ENCODE data around the gene GFY.

DNA sequence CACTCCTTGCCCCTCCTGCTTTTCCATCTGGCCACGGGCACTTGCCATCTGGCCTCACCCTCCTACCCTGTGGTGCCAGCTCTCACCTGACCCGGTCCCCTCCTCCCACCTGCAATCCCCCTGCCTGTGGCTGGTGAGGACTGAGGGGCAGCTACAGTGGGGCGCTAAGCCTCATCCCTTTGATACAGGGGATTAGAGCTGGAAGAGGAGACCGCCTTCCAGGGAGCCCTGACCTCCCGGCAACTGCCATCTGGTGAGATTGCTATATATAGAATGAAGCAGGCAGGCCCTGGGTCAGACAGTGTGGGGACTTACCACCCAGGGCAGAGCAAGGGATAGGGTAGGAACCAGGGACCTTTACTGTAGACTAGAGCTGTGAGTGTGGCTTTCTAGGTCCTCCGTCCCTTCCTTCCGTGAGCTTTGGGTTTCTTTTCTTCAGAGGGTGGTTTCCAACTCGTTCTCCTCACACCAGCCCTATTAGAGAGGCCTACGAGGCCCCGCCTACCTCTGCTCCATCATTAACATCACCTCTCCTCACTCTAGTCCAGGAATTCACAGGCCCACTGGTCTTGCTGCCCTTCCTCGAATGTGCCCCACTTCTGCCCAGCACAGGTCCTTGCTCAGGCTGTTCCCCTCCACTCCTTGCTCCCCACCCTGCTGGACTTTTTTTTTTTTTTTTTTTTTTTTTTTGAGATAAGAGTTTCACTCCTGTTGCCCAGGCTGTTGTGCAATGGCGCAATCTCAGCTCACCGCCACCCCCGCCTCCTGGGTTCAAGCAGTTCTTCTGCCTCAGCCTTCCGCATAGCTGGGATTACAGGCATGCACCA, 29.4 kb upstream of the GFY start:
- TF ChIP-seq, protein P1, sequence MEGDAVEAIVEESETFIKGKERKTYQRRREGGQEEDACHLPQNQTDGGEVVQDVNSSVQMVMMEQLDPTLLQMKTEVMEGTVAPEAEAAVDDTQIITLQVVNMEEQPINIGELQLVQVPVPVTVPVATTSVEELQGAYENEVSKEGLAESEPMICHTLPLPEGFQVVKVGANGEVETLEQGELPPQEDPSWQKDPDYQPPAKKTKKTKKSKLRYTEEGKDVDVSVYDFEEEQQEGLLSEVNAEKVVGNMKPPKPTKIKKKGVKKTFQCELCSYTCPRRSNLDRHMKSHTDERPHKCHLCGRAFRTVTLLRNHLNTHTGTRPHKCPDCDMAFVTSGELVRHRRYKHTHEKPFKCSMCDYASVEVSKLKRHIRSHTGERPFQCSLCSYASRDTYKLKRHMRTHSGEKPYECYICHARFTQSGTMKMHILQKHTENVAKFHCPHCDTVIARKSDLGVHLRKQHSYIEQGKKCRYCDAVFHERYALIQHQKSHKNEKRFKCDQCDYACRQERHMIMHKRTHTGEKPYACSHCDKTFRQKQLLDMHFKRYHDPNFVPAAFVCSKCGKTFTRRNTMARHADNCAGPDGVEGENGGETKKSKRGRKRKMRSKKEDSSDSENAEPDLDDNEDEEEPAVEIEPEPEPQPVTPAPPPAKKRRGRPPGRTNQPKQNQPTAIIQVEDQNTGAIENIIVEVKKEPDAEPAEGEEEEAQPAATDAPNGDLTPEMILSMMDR (IDR thresholded peaks at IDR 0.05): no peak
- no peak for TF ChIP-seq POLR2A (IDR thresholded peaks at IDR 0.05)
